RWPE2 (cell line): ENCODE results near the gene CDO1.

Source experiments
- ATAC-seq: fragments of 200-7000 bp; cut with Tn5 transposase; 3 replicates; pipeline ENCODE4 v1.9.1; 2021; ENCODE audit warnings: low read depth
- DNase-seq: peaks from one replicate; pipeline ENCODE4 v3.0.0-alpha.2; 2020; ENCODE audit warnings: low spot score
- H3K27ac ChIP-seq: fragments of 450-650 bp; 2 replicates; pipeline ENCODE4 v1.5.1; 2017; ENCODE audit warnings: mild to moderate bottlenecking; ENCODE audit not compliant: poor library complexity, severe bottlenecking
- H3K27me3 ChIP-seq: fragments of 250-450 bp; sonication (Bioruptor Pico); 2 replicates; pipeline ENCODE4 v1.5.1; 2021; ENCODE audit warnings: mild to moderate bottlenecking, moderate library complexity; ENCODE audit not compliant: insufficient read depth, poor library complexity, severe bottlenecking
- H3K36me3 ChIP-seq: fragments of 250-450 bp; sonication (Bioruptor Pico); 2 replicates; pipeline ENCODE4 v1.5.1; 2020; ENCODE audit warnings: low read depth, mild to moderate bottlenecking, moderate library complexity
- H3K4me1 ChIP-seq: fragments of 250-450 bp; sonication (Bioruptor Pico); 2 replicates; pipeline ENCODE4 v1.5.1; 2021; ENCODE audit warnings: mild to moderate bottlenecking, moderate library complexity; ENCODE audit not compliant: insufficient read depth, poor library complexity, severe bottlenecking
- H3K4me3 ChIP-seq: fragments of 250-450 bp; sonication (Bioruptor Pico); 2 replicates; pipeline ENCODE4 v1.5.1; 2021; ENCODE audit warnings: mild to moderate bottlenecking, moderate library complexity; ENCODE audit not compliant: severe bottlenecking
- H3K9me3 ChIP-seq: fragments of 250-450 bp; sonication (Bioruptor Pico); 2 replicates; pipeline ENCODE4 v1.5.1; 2021; ENCODE audit warnings: mild to moderate bottlenecking, moderate library complexity; ENCODE audit not compliant: severe bottlenecking
- TF ChIP-seq, protein P1 (sequence below): fragments of 450-650 bp; IDR thresholded peaks from one replicate; pipeline ENCODE4 v1.5.1; 2017; ENCODE audit warnings: mild to moderate bottlenecking, moderate library complexity; ENCODE audit not compliant: poor library complexity, severe bottlenecking

The CDO1 gene

DNA sequence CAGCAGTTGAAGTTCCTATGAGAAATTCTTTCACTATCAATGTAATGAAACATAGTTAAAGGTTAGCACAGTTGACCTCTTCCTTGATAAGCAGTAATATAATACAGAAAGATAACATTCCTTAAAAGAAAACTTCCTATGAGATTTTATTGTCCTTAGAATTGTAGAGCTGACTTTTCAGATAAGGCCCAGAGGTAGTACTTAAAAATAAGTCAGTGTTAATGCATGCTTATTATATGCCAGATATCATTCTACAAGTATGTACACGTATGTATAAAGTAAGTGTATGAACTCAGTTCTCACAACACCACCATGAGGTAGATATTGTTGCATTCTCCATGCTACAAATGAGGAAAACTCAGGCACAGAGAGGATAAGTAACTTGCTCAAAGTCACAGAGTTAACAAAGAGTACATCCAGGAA, 40.6 kb upstream of the CDO1 start:
- Histone ChIP-seq H3K4me3 (no peak overlapping the region), H3K4me1 (peaks cover 19% of the 10 kb centered on the region), H3K27ac (peak overlapping the region; percentile 20), H3K27me3 (no peaks in the 10 kb centered on the region), H3K9me3 (no peaks in the 10 kb centered on the region), H3K36me3 (no peaks in the 10 kb centered on the region)
- no peak for DNase-seq
- TF ChIP-seq, protein P1, sequence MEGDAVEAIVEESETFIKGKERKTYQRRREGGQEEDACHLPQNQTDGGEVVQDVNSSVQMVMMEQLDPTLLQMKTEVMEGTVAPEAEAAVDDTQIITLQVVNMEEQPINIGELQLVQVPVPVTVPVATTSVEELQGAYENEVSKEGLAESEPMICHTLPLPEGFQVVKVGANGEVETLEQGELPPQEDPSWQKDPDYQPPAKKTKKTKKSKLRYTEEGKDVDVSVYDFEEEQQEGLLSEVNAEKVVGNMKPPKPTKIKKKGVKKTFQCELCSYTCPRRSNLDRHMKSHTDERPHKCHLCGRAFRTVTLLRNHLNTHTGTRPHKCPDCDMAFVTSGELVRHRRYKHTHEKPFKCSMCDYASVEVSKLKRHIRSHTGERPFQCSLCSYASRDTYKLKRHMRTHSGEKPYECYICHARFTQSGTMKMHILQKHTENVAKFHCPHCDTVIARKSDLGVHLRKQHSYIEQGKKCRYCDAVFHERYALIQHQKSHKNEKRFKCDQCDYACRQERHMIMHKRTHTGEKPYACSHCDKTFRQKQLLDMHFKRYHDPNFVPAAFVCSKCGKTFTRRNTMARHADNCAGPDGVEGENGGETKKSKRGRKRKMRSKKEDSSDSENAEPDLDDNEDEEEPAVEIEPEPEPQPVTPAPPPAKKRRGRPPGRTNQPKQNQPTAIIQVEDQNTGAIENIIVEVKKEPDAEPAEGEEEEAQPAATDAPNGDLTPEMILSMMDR = no peak
- ATAC-seq = no peak

DNA sequence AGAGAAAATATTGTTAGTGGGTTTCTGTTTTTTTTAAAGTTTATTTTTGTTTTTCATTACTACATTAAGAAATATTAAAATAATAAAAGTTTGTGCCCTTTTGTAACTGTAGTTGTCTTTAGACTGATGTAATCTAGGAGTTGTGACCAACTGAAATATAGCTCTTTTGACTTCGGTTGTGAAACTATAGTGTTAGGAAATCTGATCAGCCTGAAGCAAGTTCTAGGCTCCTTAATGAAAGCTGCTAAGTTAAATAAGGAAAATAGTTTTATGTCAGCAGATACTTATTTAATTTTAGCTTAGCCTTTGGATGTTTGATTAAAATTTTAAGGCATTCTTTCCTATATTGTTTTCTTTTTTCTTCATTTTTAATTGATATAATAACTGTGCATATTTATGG, 39.5 kb upstream of the CDO1 start:
- H3K27me3 ChIP-seq = no peaks in the 10 kb centered on the region
- no peak overlapping the region for H3K27ac ChIP-seq
- no peaks in the 10 kb centered on the region for H3K36me3 ChIP-seq
- peaks cover 19% of the 10 kb centered on the region for H3K4me1 ChIP-seq
- TF ChIP-seq, protein P1 = no peak
- no peaks in the 10 kb centered on the region for H3K9me3 ChIP-seq
- no peak overlapping the region for H3K4me3 ChIP-seq
- ATAC-seq (no peak), DNase-seq (no peak)

DNA sequence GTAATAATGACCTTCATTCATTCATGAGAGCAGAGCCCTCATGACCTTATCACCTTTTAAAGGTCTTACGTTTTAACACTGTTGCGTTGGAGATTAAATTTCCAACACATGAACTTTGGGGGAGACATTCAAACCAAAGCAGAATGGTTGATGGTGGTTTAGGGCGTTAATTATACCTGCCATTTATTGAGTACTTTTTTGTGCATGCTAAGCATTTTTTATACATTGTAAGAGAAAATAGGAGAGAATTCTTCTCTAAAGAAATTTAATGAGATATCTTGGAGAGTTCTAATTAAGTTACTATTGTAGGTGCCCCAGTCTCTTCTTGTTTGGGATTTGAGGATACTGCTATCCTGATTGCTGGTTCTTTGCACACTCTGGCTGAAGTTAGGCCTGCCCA, 37.7 kb upstream of the CDO1 start:
- DNase-seq (no peak), ATAC-seq (no peak)
- Histone ChIP-seq H3K27ac (no peak overlapping the region), H3K4me3 (no peak overlapping the region), H3K27me3 (no peaks in the 10 kb centered on the region), H3K4me1 (peaks cover 19% of the 10 kb centered on the region), H3K36me3 (no peaks in the 10 kb centered on the region), H3K9me3 (no peaks in the 10 kb centered on the region)
- TF ChIP-seq, protein P1 = no peak

DNA sequence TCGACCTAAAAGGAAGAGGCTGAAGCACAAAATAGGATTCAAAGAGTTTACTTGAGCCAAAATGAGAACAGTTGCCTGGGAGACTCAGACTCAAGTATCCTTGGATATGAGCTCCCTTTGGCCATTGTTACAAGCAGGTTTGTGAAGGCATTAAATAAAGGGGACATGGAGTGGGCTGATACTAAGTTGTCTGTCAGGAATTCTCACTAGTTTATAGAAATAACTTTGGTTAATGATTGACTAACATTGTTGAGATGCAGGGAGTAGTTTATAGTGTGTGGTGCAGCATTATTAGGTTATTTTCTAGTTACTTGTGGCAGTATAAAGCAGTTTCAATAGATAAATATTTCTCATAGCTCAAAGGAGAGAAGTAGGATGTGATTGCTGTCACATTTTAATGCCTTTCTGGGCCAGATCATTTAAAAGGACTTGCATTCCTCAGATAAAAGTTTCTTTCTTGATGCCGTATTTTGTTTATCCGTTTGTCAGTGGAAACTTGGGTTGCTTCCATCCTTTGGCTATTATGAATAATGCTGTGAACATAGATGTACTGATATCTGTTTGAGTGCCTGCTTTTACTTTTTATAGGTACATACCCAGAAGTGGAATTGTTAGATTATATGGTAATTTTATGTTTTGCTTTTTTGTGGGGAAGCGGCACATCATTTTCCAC, 34.4 kb upstream of the CDO1 start:
- Histone ChIP-seq H3K9me3 (no peaks in the 10 kb centered on the region), H3K27me3 (no peaks in the 10 kb centered on the region), H3K4me1 (peaks cover 16% of the 10 kb centered on the region), H3K27ac (no peak overlapping the region), H3K36me3 (no peaks in the 10 kb centered on the region), H3K4me3 (no peak overlapping the region)
- DNase-seq (no peak), ATAC-seq (no peak)
- TF ChIP-seq, protein P1 = no peak

DNA sequence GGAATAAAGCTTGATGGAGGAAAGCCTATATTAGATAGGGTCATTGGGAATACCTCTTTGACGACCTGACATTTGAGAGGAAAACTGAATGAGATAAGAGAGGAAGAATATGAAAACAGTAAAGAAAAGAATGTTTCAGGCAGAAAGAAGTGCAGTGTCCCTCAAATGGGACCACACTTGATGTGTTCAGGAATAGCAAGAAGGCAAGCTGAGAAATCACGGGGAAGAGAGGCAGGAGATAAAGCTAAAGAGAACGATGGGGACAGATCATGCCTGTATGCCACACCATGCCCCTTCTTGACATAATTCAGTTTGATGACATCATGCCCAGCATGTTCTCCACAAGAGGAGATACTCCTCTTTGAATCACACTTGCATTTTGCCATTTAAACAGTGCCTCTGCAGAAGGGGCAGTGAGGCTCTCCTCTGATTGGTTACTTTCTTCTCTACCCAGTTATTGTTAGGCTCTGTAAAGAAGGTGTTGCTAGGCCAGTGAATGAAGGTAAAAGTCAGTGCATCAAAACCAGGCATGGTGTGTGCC, 32.9 kb upstream of the CDO1 start:
- DNase-seq (no peak), ATAC-seq (no peak)
- no peak overlapping the region for H3K4me3 ChIP-seq
- no peaks in the 10 kb centered on the region for H3K36me3 ChIP-seq
- no peaks in the 10 kb centered on the region for H3K27me3 ChIP-seq
- peaks cover 13% of the 10 kb centered on the region for H3K4me1 ChIP-seq
- TF ChIP-seq, protein P1 = no peak
- no peak overlapping the region for H3K27ac ChIP-seq
- H3K9me3 ChIP-seq = no peaks in the 10 kb centered on the region
